Stimulated activated CD8-positive, alpha-beta memory T cell treated with anti-CD3 and anti-CD28 coated beads, Interleukin-2, amount 100 ng/mL, for 1 hour (primary cell): ENCODE measurements around the gene VKORC1L1.
"Not testable (repeated sequence)": the region's sequence is repeated elsewhere in the genome, so short reads cannot be mapped to it uniquely, and the experiment has no call there.

ENCODE experiments used
- DNase-seq, 2 donors: peaks; one replicate each; pipeline ENCODE4 v3.0.0-alpha.2; 2020; ENCODE audit warnings: low read depth in 2 of 2

VKORC1L1 gene

GRCh38 chr7:65884983-65885382 is 12.1 kb downstream of the VKORC1L1 start:
- not testable (repeated sequence) for DNase-seq

GRCh38 chr7:65885533-65885932 is 12.7 kb downstream of the VKORC1L1 start:
- DNase-seq, result not testable (repeated sequence)

DNA sequence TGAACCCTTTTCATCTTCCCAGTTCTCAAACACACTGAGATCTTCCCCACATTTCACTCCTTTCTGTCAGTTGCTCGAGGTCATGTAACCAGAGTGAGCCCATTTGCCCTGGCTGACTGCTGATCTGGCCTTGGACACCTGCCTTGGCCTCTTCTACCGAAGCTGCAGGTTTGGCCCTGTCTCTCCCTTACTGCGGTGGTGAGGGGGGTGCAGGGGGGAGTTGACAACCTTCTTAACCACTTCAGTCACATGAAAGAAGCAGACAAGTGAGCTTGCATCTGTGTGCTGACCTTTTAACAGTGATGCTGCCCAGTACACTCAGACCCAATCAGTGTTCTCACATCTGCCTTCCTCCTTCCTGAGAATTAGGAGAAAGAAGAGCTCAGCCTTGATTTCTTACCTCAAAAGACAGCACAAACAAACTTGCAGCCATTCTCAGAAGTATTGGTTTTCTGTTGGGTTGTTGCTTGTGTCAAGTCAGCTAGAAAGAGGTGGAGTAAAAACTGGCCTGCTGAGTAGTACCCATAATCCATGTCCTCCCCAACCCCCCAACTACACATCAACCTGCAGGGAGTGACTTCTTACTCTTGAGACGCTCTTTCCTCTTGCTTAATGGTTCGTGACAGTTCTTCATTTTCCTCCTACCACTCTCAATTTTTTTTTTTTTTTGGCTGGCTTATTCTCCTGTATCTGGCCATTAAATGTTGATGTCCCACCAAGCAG is 15.7 kb downstream of the VKORC1L1 start:
- DNase-seq, result not testable (repeated sequence)

GRCh38 chr7:65889722-65890121 is 16.8 kb downstream of the VKORC1L1 start:
- DNase-seq, result not testable (repeated sequence)

DNA sequence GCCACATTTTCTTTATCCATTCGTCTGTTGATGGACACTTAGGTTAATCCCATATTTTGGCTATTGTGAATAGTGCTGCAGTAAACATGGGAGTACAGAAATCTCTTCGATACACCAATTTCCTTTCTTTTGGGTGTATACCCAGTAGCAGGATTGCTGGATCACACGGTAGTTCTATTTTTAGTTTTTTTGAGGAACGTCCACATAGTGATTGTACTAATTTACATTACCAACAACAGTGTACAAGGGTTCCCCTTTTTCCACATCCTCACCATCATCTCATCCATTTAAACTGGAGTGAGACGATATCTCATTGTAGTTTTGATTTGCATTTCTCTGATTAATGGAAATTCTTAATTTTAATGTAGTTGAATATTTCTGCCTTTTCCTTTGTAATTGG is 19.3 kb downstream of the VKORC1L1 start:
- no peak for DNase-seq

DNA sequence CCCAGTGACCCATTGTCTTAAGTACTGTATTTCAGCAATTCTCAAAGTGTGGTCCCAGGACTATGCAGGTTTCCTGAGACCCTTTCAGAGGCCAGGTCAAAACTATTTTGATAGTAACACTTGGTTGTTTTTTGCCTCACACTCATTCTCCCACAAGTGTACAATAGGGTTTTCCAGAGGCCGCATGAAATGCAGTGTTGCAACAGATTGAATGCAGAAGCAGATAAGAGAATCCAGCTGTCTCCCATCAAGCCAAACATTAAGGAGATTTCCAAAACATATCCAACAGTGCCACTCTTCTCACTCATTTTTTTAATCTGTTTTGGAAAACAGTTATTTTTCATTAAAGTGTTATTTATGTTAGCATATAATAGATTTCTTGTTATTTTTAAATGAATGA is 20.0 kb downstream of the VKORC1L1 start:
- DNase-seq, result no peak

GRCh38 chr7:65896279-65896870 is 23.5 kb downstream of the VKORC1L1 start:
- DNase-seq, result no peak

DNA sequence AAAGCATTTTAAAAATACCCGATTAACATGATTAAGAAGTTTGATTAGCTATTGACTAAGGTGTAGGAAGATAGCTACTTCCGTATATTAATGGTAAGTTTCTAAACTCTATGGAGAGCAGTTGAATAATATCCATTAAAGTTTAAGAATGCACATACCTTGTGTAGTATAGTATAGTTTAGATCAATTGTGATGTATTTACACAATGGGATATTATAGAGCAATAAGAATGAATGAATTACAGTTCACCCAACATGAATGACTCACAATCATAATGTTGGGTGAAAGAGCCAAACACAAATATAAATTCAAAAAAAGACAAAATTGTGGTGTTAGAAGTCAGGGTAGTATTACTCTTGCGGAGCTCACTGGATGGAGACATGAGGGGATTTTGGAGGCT is 24.4 kb downstream of the VKORC1L1 start:
- DNase-seq, result not testable (repeated sequence)

- DNase-seq, result not testable (repeated sequence)
These were observed 26.0 kb downstream of the VKORC1L1 start for GRCh38 chr7:65898677-65899447.

DNA sequence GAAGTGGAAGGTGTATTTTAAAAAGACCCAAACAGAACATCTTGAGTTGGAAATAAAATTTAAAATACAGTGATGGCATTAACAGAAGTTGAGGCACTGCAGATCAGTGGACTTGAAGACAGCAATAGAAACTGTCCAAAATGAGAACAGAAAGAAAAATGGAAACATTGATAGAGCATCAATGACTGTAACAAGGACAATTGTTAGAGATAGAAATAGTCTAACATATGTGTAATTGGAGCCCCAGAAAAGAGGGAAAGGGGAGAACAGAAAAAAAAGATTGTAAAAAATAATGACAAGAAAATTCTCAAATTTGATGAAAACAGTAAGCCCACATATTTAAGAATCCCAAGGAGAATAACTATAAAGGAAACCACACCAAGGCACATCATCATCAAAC is 29.4 kb downstream of the VKORC1L1 start:
- DNase-seq, result no peak

GRCh38 chr7:65907501-65908198 is 34.8 kb downstream of the VKORC1L1 start:
- DNase-seq, result no peak

- DNase-seq, result no peak
These were observed 37.4 kb downstream of the VKORC1L1 start for GRCh38 chr7:65910237-65910636.

DNA sequence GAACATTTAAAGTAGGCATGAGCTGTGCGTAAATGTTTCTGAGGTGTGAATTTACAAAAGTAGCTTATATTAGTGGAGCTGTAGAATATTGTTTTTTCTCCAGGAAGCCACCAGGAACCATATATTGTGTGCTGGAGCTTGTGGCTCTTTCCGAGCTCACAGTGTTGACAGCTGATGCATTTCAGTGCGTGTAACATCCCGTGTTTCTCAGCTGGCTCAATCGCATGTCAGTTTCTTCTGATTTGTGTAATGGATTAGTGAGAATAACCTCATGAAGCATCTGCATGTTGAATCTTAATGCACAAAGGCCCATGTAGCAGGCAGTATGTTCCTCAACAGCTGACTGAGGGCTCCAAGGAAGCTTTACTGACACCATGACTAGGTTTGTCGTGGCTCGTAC is 39.4 kb downstream of the VKORC1L1 start:
- DNase-seq, result no peak

DNA sequence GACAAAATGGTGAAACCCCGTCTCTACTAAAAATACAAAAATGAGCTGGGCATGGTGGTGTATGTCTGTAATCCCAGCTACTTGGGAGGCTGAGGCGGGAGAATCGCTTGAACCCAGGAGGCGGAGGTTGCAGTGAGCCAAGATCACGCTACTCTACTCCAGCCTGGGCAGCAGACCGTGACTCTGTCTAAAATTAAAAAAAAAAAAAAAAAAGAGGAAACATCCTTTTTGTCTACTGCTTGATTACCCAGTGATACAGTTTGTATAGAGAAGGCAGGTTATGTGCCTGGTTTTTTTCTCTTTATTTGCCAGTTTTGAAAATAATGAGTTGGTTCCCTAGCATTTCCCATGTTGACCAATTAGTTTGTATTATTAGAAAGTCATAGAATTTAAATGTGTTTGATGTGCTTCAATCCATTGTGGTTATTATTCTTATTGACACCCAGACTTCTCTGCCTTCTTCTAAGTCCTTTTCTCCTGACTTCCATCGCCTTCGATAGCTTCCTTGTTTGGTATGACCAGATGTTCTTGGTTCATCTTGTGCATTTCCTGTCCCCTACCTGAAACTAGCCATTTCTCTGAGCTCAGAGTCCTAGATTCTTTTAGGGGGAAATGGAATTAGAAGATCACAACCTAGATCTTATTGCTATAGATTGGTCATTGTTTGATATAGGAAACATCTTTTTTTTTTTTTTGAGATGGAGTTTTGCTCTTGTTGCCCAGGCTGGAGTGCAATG is 43.2 kb downstream of the VKORC1L1 start:
- no peak for DNase-seq

DNA sequence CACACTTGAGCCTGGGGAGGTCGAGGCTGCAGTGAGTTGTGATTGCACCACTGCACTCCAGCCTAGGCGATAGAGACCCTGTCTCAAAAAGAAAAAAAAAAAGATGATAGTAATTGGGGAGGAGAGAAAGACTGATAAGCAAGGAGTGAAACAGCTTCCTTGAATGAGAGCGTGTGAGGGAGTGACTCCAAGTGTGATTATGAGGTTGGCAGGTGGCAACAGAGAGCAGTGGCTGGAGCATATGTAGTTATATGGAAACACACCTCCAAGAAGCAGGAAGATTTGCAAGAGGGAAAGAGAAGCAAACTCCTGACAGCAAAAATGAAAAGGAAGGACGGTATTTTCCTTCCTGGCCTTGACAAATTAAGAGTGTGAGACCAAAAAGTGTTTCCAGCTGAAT is 50.4 kb downstream of the VKORC1L1 start:
- DNase-seq, result no peak

DNA sequence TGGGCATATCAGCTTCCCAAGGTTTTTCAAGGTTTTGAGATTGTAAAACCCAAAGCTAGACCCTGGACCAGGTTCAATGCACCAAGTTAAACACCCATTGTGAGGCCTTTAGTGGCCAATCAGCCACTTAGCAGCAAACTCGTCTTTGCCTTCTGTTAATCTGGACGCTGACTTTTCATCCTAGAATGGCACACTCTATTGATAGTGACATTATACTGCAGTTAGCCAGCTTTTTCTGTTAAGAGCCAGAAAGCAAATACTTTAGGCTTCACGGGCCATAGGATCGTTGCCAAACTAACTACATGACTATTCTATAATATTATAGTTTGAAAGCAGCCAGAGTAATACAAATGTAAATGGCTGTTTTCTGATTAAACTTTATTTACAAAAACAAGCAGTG is 51.3 kb downstream of the VKORC1L1 start:
- DNase-seq, result no peak

DNA sequence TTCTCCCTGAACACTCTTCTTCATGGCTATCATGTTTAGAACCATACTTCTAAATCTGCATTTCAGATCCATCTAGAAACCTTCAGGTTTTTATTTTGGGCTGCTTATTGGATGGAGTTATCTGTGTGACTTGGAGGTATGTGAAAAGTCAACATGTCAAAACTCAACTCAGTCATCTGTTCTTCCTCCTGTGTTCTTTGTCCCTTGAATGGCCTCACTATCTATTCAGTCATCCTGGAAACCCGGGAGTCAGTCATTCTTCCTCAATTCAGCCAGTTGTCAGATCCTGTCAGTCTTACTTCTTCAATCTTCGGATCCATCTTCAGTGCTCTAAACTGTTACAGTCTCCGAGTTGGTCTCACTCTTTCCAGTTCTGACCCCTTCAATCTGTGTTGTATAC is 52.2 kb downstream of the VKORC1L1 start:
- DNase-seq, result no peak

GRCh38 chr7:65926588-65926987 is 53.7 kb downstream of the VKORC1L1 start:
- no peak for DNase-seq

DNA sequence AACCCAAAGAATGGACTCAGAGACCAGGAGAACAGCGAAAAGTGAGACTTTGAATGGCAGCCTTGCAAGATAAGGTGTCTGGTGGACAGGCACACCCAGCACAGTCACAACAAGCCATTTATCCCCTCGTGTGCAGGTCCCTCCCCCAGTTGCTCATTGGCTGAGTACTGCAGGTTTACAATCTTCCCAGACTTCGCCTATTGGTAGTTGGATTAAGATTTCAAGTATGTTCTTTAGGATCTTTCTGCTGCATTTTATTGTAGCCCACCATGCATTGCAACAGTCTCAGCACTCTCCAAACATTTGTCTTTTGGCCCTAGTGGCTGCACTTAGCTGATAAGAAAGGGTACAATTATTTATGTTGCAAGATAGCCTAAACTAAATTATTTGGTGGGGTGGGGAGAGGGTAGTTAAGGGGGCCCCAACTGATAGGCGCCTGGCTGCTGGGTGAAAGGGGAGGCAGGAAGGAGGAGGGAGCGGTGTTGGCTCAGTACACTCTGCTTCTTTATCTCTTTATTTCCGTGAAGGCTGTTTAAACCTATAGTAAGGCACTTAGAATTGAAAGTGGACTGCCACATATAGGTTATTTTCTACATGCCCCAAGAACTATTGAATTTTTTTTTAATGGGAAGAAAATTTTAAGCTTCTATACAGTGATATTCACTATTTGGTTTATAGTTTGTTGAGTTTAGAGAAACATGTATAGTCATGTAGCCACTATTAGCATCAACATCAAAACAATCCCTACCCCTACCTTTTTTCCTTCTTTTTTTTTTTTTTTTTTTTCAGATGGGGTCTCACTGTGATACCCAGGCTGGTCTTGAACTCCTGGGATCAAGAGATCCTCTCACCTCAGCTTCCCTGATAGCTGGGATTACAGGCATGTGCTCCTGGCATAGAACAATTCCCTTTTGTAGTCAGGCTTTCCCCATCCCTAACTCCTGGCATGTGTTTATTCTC is 54.9 kb downstream of the VKORC1L1 start:
- DNase-seq, result no peak

DNA sequence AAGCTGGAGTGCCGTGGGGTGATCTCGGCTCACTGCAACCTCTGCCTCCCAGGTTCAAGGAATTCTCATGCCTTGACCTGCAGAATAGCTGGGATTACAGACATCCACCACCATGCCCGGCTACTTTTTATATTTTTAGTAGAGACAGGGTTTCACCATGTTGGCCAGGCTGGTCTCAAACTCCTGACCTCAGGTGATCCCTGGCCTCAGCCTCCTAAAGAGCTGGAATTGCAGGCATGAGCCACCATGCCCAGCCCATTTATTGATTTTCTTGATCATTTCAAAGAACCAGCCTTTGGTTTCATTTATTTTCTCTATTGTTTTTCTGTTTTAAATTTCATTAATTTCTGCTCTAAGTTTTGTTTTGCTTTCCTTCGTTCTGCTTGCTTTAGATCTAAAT is 58.8 kb downstream of the VKORC1L1 start:
- no peak for DNase-seq
